Measurements from ENCODE around the gene CLCN5. TPM values are rescaled to one million over a fixed set of nuclear protein-coding genes. Genes with fewer than 3 reads are reported as not detected.

CLCN5 gene
- total and polyA plus RNA-seq, 2 of the 13 experiments (the other 11 are each of a cell fraction or from before 2014, with no cell fraction given), result 7.8 to 27.3 TPM

DNA sequence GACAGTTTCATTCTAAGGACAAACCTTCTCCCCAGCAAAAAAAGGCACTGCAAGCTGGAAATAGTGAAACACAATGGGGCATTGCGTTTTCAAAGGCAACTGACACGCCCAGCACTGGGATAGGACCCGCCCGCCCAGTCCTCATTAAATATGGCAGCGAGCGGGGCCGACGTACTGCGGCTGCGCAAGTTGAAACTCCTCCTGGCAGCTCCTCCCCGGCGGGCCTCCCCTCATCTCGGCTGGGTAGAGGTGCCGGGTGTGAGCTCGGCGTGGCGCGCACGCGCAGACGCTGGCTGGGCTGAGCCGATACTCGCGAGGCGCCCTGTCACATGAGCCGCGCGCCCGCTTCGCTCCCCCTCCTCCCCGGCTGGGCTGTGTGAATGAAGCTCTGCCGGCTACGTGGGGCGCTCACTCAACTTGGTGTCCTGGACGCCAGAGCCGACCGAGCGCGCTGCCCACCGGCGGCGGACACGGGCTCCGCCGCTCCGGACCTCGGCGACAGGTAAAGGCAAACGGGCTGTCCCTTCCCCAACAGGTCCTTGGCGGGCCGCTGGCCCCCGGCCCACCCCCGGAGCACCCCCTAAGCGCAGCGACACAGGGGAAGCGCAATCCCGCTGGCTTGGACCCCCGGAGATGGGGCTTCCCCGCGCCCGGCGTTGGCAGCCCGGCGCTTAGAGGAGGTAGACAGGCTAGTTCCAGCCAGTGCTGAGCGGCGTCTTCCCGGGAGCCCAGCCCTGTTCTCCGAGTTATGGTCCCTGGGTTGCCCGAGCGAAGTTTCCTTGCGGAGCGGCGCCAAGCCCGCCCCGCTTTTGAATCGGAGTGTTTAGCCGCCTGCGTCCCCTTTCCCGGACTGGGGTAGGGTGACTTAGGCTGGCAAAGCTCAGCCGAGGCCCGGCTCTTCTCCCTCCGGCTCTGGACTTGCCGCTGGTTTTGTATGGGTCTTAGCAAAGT, at the start of gene CLCN5 (continued):
- no peak for TF ChIP-seq ONECUT2 (CRISPR knock-in tag; IDR thresholded peaks at IDR 0.05)
- TF ChIP-seq, protein P1, sequence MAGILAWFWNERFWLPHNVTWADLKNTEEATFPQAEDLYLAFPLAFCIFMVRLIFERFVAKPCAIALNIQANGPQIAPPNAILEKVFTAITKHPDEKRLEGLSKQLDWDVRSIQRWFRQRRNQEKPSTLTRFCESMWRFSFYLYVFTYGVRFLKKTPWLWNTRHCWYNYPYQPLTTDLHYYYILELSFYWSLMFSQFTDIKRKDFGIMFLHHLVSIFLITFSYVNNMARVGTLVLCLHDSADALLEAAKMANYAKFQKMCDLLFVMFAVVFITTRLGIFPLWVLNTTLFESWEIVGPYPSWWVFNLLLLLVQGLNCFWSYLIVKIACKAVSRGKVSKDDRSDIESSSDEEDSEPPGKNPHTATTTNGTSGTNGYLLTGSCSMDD (CRISPR knock-in tag; IDR thresholded peaks at IDR 0.05), result no peak
- TF ChIP-seq ZFP37 (CRISPR knock-in tag; IDR thresholded peaks at IDR 0.05; ENCODE audit: borderline replicate concordance), result no peak
- TF ChIP-seq, protein P2, sequence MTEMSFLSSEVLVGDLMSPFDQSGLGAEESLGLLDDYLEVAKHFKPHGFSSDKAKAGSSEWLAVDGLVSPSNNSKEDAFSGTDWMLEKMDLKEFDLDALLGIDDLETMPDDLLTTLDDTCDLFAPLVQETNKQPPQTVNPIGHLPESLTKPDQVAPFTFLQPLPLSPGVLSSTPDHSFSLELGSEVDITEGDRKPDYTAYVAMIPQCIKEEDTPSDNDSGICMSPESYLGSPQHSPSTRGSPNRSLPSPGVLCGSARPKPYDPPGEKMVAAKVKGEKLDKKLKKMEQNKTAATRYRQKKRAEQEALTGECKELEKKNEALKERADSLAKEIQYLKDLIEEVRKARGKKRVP (CRISPR knock-in tag; IDR thresholded peaks at IDR 0.05), result peak in 1 of 2 experiments; percentile 60; a peak in 1 of 4 replicates
- TF ChIP-seq ZFYVE20 (CRISPR knock-in tag; IDR thresholded peaks at IDR 0.05; ENCODE audit: borderline replicate concordance, low read depth), result no peak
- TF ChIP-seq, protein P3, sequence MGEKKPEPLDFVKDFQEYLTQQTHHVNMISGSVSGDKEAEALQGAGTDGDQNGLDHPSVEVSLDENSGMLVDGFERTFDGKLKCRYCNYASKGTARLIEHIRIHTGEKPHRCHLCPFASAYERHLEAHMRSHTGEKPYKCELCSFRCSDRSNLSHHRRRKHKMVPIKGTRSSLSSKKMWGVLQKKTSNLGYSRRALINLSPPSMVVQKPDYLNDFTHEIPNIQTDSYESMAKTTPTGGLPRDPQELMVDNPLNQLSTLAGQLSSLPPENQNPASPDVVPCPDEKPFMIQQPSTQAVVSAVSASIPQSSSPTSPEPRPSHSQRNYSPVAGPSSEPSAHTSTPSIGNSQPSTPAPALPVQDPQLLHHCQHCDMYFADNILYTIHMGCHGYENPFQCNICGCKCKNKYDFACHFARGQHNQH (CRISPR knock-in tag; IDR thresholded peaks at IDR 0.05), result peak; percentile 29; the same call in 1 of the 2 replicates
- TF ChIP-seq HDAC1 (CRISPR knock-in tag; IDR thresholded peaks at IDR 0.05), result no peak
- TF ChIP-seq, protein P4, sequence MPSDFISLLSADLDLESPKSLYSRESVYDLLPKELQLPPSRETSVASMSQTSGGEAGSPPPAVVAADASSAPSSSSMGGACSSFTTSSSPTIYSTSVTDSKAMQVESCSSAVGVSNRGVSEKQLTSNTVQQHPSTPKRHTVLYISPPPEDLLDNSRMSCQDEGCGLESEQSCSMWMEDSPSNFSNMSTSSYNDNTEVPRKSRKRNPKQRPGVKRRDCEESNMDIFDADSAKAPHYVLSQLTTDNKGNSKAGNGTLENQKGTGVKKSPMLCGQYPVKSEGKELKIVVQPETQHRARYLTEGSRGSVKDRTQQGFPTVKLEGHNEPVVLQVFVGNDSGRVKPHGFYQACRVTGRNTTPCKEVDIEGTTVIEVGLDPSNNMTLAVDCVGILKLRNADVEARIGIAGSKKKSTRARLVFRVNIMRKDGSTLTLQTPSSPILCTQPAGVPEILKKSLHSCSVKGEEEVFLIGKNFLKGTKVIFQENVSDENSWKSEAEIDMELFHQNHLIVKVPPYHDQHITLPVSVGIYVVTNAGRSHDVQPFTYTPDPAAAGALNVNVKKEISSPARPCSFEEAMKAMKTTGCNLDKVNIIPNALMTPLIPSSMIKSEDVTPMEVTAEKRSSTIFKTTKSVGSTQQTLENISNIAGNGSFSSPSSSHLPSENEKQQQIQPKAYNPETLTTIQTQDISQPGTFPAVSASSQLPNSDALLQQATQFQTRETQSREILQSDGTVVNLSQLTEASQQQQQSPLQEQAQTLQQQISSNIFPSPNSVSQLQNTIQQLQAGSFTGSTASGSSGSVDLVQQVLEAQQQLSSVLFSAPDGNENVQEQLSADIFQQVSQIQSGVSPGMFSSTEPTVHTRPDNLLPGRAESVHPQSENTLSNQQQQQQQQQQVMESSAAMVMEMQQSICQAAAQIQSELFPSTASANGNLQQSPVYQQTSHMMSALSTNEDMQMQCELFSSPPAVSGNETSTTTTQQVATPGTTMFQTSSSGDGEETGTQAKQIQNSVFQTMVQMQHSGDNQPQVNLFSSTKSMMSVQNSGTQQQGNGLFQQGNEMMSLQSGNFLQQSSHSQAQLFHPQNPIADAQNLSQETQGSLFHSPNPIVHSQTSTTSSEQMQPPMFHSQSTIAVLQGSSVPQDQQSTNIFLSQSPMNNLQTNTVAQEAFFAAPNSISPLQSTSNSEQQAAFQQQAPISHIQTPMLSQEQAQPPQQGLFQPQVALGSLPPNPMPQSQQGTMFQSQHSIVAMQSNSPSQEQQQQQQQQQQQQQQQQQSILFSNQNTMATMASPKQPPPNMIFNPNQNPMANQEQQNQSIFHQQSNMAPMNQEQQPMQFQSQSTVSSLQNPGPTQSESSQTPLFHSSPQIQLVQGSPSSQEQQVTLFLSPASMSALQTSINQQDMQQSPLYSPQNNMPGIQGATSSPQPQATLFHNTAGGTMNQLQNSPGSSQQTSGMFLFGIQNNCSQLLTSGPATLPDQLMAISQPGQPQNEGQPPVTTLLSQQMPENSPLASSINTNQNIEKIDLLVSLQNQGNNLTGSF (CRISPR knock-in tag; IDR thresholded peaks at IDR 0.05), result no peak
- no peak for TF ChIP-seq NFE2L1 (CRISPR knock-in tag; IDR thresholded peaks at IDR 0.05; ENCODE audit: borderline replicate concordance)
- TF ChIP-seq, protein P5, sequence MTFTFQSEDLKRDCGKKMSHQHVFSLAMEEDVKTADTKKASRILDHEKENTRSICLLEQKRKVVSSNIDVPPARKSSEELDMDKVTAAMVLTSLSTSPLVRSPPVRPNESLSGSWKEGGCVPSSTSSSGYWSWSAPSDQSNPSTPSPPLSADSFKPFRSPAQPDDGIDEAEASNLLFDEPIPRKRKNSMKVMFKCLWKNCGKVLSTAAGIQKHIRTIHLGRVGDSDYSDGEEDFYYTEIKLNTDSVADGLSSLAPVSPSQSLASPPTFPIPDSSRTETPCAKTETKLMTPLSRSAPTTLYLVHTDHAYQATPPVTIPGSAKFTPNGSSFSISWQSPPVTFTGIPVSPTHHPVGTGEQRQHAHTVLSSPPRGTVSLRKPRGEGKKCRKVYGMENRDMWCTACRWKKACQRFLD (CRISPR knock-in tag; IDR thresholded peaks at IDR 0.05; ENCODE audit: borderline replicate concordance), result no peak
- peak; percentile 30; the same call in 1 of the 2 replicates for TF ChIP-seq TBX2 (CRISPR knock-in tag; IDR thresholded peaks at IDR 0.05; ENCODE audit: borderline replicate concordance)
- TF ChIP-seq MAFK (conservative IDR thresholded peaks at IDR 0.05 in 1 of 2, IDR thresholded peaks at IDR 0.05 in 1 of 2; ENCODE audit: low read length in 2 of 2), result no peak
- TF ChIP-seq SOX5 (CRISPR knock-in tag; IDR thresholded peaks at IDR 0.05; ENCODE audit: borderline replicate concordance), result no peak
- TF ChIP-seq, protein P6, sequence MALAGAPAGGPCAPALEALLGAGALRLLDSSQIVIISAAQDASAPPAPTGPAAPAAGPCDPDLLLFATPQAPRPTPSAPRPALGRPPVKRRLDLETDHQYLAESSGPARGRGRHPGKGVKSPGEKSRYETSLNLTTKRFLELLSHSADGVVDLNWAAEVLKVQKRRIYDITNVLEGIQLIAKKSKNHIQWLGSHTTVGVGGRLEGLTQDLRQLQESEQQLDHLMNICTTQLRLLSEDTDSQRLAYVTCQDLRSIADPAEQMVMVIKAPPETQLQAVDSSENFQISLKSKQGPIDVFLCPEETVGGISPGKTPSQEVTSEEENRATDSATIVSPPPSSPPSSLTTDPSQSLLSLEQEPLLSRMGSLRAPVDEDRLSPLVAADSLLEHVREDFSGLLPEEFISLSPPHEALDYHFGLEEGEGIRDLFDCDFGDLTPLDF (CRISPR knock-in tag; IDR thresholded peaks at IDR 0.05), result no peak
